Fibroblast of lung (primary cell): ENCODE results near the gene TXNDC11. TPM values are rescaled to one million over a fixed set of nuclear protein-coding genes. Genes with fewer than 3 reads are reported as not detected.

Experiments used
- DNase-seq, 2 donors: peaks; one replicate each; pipeline versions ENCODE4 v3.0.0 to v3.0.0-alpha.2; 2010; ENCODE audit warnings: low read depth in 2 of 2
- H2AFZ ChIP-seq: 2 replicates; pipeline ENCODE4 v1.5.1; 2012; ENCODE audit warnings: low read length, control low read depth, inconsistent platforms
- H3K27ac ChIP-seq: 2 replicates; pipeline ENCODE4 v1.5.1; 2011; ENCODE audit warnings: low read length, control low read depth; ENCODE audit not compliant: insufficient read depth
- H3K27me3 ChIP-seq: 2 replicates; pipeline ENCODE4 v1.5.1; 2011; ENCODE audit warnings: mild to moderate bottlenecking, low read length; ENCODE audit not compliant: control insufficient read depth, insufficient read depth
- H3K36me3 ChIP-seq: 2 replicates; pipeline ENCODE4 v1.5.1; 2011; ENCODE audit warnings: low read length; ENCODE audit not compliant: control insufficient read depth, insufficient read depth
- H3K4me1 ChIP-seq: 2 replicates; pipeline ENCODE4 v1.5.1; 2011; ENCODE audit warnings: low read length; ENCODE audit not compliant: control insufficient read depth, insufficient read depth; ENCODE audit errors: extremely low read depth
- H3K4me2 ChIP-seq: 2 replicates; pipeline ENCODE4 v1.5.1; 2011; ENCODE audit warnings: low read length, control low read depth; ENCODE audit not compliant: insufficient read depth; ENCODE audit errors: extremely low read depth
- H3K4me3 ChIP-seq, 4 experiments: fragments of 200-600 bp in 1 of 4; sonication (generic) in 1 of 4; replicated peaks in 1 of 4; 2 replicates each; pipeline ENCODE4 v1.5.1; 2011 to 2016; ENCODE audit warnings: low read length in 4 of 4, low read depth in 3 of 4, mild to moderate bottlenecking in 3 of 4, control low read depth in 2 of 4, inconsistent platforms in 1 of 4, mixed read lengths in 1 of 4; ENCODE audit not compliant: insufficient read depth in 1 of 4; ENCODE audit errors: control extremely low read depth in 1 of 4
- H3K79me2 ChIP-seq: 2 replicates; pipeline ENCODE4 v1.5.1; 2012; ENCODE audit warnings: mild to moderate bottlenecking, low read length, inconsistent platforms; ENCODE audit not compliant: control insufficient read depth, insufficient read depth
- H3K9ac ChIP-seq: 2 replicates; pipeline ENCODE4 v1.5.1; 2011; ENCODE audit warnings: mild to moderate bottlenecking, low read length, control low read depth; ENCODE audit not compliant: insufficient read depth
- H3K9me3 ChIP-seq: 2 replicates; pipeline ENCODE4 v1.5.1; 2012; ENCODE audit warnings: low read depth, low read length; ENCODE audit not compliant: control insufficient read depth, insufficient read depth
- H4K20me1 ChIP-seq: 2 replicates; pipeline ENCODE4 v1.5.1; 2011; ENCODE audit warnings: low read length; ENCODE audit not compliant: control insufficient read depth, insufficient read depth; ENCODE audit errors: extremely low read depth
- EZH2 ChIP-seq: IDR thresholded peaks from 2 replicates; pipeline ENCODE4 v1.5.1; 2012; ENCODE audit warnings: low read length, control low read depth, mild to moderate bottlenecking; ENCODE audit errors: missing control alignments
- polyA plus RNA-seq, 2 donors: library from polyadenylated mRNA; depleted of rRNA in 1 of 2; stranded (reverse) in 1 of 2; unstranded in 1 of 2; fragments of >200 nt; gene quantifications; 2 replicates each; pipeline ENCODE4 v1.2.1, GENCODE V29; 2011 to 2012; ENCODE audit warnings: missing spikeins in 1 of 2
- total RNA-seq: library from RNA; depleted of rRNA; stranded (reverse); fragments of >200 nt; gene quantifications from 2 replicates; pipeline ENCODE4 v1.2.1, GENCODE V29; 2014
- TF ChIP-seq, protein P1 (sequence below), 2 donors: IDR thresholded peaks in 1 of 2; conservative IDR thresholded peaks in 1 of 2; 1 replicate in 1 of 2; 2 replicates in 1 of 2; pipeline ENCODE4 v1.5.1; 2011 to 2012; ENCODE audit warnings: low read length in 2 of 2, control low read depth in 1 of 2, inconsistent platforms in 1 of 2, low read depth in 1 of 2, mild to moderate bottlenecking in 1 of 2

TXNDC11 gene
- total and polyA plus RNA-seq, 2 donors (not counting 1 experiment from before 2014, with no cell fraction given): 26.8 to 46.2 TPM

DNA sequence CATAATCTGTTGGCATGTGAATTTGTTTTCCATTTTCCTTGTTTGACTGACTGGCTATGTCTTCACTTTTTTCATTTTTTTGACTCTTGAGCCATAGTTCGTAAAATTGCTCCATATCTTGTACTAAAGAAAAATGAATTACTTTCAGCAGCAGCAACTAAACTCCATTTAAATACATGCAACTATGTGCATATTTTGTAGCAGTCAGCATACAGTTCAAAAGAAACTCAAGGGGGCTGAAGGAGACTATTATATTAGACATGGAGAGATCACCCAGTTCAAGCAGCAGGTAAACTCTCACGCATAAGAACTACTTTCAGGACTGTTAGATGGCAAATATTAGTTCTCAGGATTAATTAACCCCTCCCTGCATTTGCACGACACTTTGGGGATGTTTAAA is 13.6 kb upstream of the TXNDC11 start:
- Histone ChIP-seq H3K9me3 (no peaks in the 10 kb centered on the region), H2AFZ (no peak overlapping the region), H3K9ac (no peak overlapping the region), H3K27ac (no peak overlapping the region), H3K4me2 (no peak overlapping the region), H3K4me1 (peaks cover 8% of the 10 kb centered on the region), H3K4me3 (no peak overlapping the region), H3K27me3 (no peaks in the 10 kb centered on the region), H3K79me2 (no peaks in the 10 kb centered on the region), H4K20me1 (peaks cover 2% of the 10 kb centered on the region), H3K36me3 (peaks cover 23% of the 10 kb centered on the region)
- no peak for TF ChIP-seq EZH2
- TF ChIP-seq, protein P1, sequence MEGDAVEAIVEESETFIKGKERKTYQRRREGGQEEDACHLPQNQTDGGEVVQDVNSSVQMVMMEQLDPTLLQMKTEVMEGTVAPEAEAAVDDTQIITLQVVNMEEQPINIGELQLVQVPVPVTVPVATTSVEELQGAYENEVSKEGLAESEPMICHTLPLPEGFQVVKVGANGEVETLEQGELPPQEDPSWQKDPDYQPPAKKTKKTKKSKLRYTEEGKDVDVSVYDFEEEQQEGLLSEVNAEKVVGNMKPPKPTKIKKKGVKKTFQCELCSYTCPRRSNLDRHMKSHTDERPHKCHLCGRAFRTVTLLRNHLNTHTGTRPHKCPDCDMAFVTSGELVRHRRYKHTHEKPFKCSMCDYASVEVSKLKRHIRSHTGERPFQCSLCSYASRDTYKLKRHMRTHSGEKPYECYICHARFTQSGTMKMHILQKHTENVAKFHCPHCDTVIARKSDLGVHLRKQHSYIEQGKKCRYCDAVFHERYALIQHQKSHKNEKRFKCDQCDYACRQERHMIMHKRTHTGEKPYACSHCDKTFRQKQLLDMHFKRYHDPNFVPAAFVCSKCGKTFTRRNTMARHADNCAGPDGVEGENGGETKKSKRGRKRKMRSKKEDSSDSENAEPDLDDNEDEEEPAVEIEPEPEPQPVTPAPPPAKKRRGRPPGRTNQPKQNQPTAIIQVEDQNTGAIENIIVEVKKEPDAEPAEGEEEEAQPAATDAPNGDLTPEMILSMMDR (conservative IDR thresholded peaks at IDR 0.05 in 1 of 2, IDR thresholded peaks at IDR 0.05 in 1 of 2; ENCODE audit: low read depth in 1 of 2, low read length in 2 of 2): no peak
- DNase-seq: no peak

DNA sequence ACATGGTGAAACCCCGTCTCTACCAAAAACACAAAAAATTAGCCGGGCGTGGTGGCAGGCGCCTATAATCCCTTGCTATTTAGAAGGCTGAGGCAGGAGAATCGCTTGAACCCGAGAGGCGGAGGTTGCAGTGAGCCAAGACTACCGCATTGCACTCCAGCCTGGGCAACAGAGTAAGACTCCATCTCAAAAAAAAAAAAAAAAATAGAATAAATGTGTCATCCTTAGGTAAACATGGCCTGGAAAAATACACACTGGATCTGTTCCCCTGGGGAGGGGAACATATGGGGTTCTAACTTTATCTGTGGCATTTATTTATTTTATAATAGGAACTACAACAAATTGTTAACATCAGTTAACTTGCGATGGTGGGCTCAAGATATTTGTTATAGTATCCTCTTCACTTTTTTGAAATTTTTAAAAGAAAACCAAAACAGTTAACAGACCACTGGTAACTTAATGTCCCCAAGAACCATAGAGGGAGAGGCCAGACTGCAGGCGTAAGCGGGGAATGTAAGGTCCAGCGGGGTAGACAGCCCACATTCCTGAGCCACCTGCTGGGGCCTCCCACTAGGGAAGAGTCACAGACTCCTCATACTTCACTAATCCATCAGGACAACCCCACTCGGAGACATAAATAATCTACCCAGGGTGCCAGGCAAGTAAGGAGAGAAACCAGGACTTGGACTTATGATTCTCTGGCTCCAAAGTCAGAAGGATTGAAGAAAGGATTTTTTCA is 12.5 kb upstream of the TXNDC11 start:
- no peaks in the 10 kb centered on the region for H3K79me2 ChIP-seq
- no peaks in the 10 kb centered on the region for H3K27me3 ChIP-seq
- H3K4me1 ChIP-seq: peaks cover 8% of the 10 kb centered on the region
- H3K9ac ChIP-seq: no peak overlapping the region
- no peak overlapping the region for H2AFZ ChIP-seq
- no peak overlapping the region for H3K4me3 ChIP-seq
- DNase-seq: no peak
- peaks cover 23% of the 10 kb centered on the region for H3K36me3 ChIP-seq
- no peak for TF ChIP-seq EZH2
- TF ChIP-seq, protein P1 (conservative IDR thresholded peaks at IDR 0.05 in 1 of 2, IDR thresholded peaks at IDR 0.05 in 1 of 2; ENCODE audit: low read depth in 1 of 2, low read length in 2 of 2): no peak
- H3K9me3 ChIP-seq: no peaks in the 10 kb centered on the region
- H3K4me2 ChIP-seq: no peak overlapping the region
- peaks cover 2% of the 10 kb centered on the region for H4K20me1 ChIP-seq
- H3K27ac ChIP-seq: no peak overlapping the region

DNA sequence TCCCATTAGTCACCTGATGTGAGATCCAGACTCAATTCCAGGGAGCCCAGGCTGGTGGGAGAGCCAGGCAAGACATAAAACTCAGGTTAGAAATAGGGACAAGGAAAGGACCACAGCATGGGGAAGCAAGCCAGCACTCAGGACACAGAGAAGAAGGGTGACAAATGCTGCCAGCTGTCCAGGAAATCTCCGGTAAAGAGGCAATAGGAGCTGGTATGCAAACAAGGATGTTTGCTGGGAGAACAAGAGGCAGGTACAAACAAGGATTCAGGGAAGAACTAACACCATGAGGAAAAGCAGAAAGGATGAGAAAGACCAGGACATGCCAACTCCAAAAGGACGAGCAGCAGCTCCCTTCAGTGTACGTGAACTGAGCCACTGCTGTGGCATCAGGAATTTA is 10.2 kb upstream of the TXNDC11 start:
- no peak overlapping the region for H3K9ac ChIP-seq
- H3K79me2 ChIP-seq: no peaks in the 10 kb centered on the region
- no peaks in the 10 kb centered on the region for H4K20me1 ChIP-seq
- H3K4me2 ChIP-seq: no peak overlapping the region
- H3K27me3 ChIP-seq: no peaks in the 10 kb centered on the region
- no peak overlapping the region for H3K4me3 ChIP-seq
- no peaks in the 10 kb centered on the region for H3K9me3 ChIP-seq
- no peak for DNase-seq
- H3K27ac ChIP-seq: no peak overlapping the region
- no peak overlapping the region for H2AFZ ChIP-seq
- H3K4me1 ChIP-seq: peaks cover 3% of the 10 kb centered on the region
- peaks cover 23% of the 10 kb centered on the region for H3K36me3 ChIP-seq
- no peak for TF ChIP-seq EZH2
